ENCODE measurements around the gene ATXN7L3B. TPM values are rescaled to one million over a fixed set of nuclear protein-coding genes. Genes with fewer than 3 reads are reported as not detected.

ATXN7L3B gene
- 22.3 and 23.0 TPM in 2 replicates for total RNA-seq
- polyA plus RNA-seq: 21.7 and 30.5 TPM in 2 replicates
- polyA plus RNA-seq (2012): 13.8 and 18.7 TPM in 2 replicates
- polyA minus RNA-seq (ENCODE audit: low replicate concordance): 10.4 and 16.6 TPM in 2 replicates

- Histone ChIP-seq H3K4me2 (ENCODE audit: extremely low read depth, insufficient read depth, low read length) (peak within 1 kb of the TSS; percentile 84), H3K27ac (ENCODE audit: insufficient read depth, low read length) (peak within 1 kb of the TSS; percentile 96), H2AFZ (ENCODE audit: low read length) (peak within 1 kb of the TSS; percentile 88), H3K27me3 (ENCODE audit: control insufficient read depth, insufficient read depth, low read length) (no peaks in the 10 kb centered on the region), H3K9me3 (ENCODE audit: control insufficient read depth, insufficient read depth, low read depth, low read length) (no peaks in the 10 kb centered on the region), H3K79me2 (ENCODE audit: control insufficient read depth, insufficient read depth, low read length) (peaks cover 48% of the 10 kb centered on the region), H4K20me1 (ENCODE audit: control insufficient read depth, extremely low read depth, insufficient read depth, low read length) (no peaks in the 10 kb centered on the region), H3K4me1 (ENCODE audit: control insufficient read depth, extremely low read depth, insufficient read depth, low read length) (peaks cover 8% of the 10 kb centered on the region), H3K4me3 (replicated peaks in 1 of 4; ENCODE audit: control extremely low read depth in 1 of 4, insufficient read depth in 1 of 4, low read depth in 3 of 4, low read length in 4 of 4) (peak within 1 kb of the TSS; percentile 78 to 98 (median 88)), H3K9ac (ENCODE audit: insufficient read depth, low read length) (peak within 1 kb of the TSS; percentile 93), H3K36me3 (ENCODE audit: control insufficient read depth, insufficient read depth, low read length) (no peaks in the 10 kb centered on the region)
- TF ChIP-seq CTCF (conservative IDR thresholded peaks at IDR 0.05 in 1 of 2, IDR thresholded peaks at IDR 0.05 in 1 of 2; ENCODE audit: low read depth in 1 of 2, low read length in 2 of 2): no peak
- peak; percentile 92 to 95 for DNase-seq (ENCODE audit: low read depth in 2 of 2)
Measured at GRCh38 chr12:74537707-74538385, at the start of gene ATXN7L3B. Gene ATXN7L3B, plus strand, starts transcription at chr12:74537835. Its CDS starts 278 bp downstream, at chr12:74538113.

GRCh38 chr12:74488134-74488533 lies 49.5 kb upstream of the ATXN7L3B start:
- no peaks in the 10 kb centered on the region for H3K27me3 ChIP-seq (ENCODE audit: control insufficient read depth, insufficient read depth, low read length)
- no peaks in the 10 kb centered on the region for H4K20me1 ChIP-seq (ENCODE audit: control insufficient read depth, extremely low read depth, insufficient read depth, low read length)
- no peak overlapping the region for H2AFZ ChIP-seq (ENCODE audit: low read length)
- H3K36me3 ChIP-seq (ENCODE audit: control insufficient read depth, insufficient read depth, low read length): no peaks in the 10 kb centered on the region
- no peak overlapping the region for H3K27ac ChIP-seq (ENCODE audit: insufficient read depth, low read length)
- no peak overlapping the region for H3K4me3 ChIP-seq (replicated peaks in 1 of 4; ENCODE audit: control extremely low read depth in 1 of 4, insufficient read depth in 1 of 4, low read depth in 3 of 4, low read length in 4 of 4)
- H3K4me2 ChIP-seq (ENCODE audit: extremely low read depth, insufficient read depth, low read length): no peak overlapping the region
- H3K79me2 ChIP-seq (ENCODE audit: control insufficient read depth, insufficient read depth, low read length): no peaks in the 10 kb centered on the region
- H3K9ac ChIP-seq (ENCODE audit: insufficient read depth, low read length): no peak overlapping the region
- TF ChIP-seq EZH2 (IDR thresholded peaks at IDR 0.05; ENCODE audit: low read length, missing control alignments) (no peak), CTCF (conservative IDR thresholded peaks at IDR 0.05 in 1 of 2, IDR thresholded peaks at IDR 0.05 in 1 of 2; ENCODE audit: low read depth in 1 of 2, low read length in 2 of 2) (no peak)
- H3K4me1 ChIP-seq (ENCODE audit: control insufficient read depth, extremely low read depth, insufficient read depth, low read length): no peaks in the 10 kb centered on the region
- DNase-seq (ENCODE audit: low read depth in 2 of 2): no peak
- no peaks in the 10 kb centered on the region for H3K9me3 ChIP-seq (ENCODE audit: control insufficient read depth, insufficient read depth, low read depth, low read length)

GRCh38 chr12:74489543-74489942 lies 48.1 kb upstream of the ATXN7L3B start:
- Histone ChIP-seq H4K20me1 (ENCODE audit: control insufficient read depth, extremely low read depth, insufficient read depth, low read length) (no peaks in the 10 kb centered on the region), H2AFZ (ENCODE audit: low read length) (no peak overlapping the region), H3K4me1 (ENCODE audit: control insufficient read depth, extremely low read depth, insufficient read depth, low read length) (no peaks in the 10 kb centered on the region), H3K36me3 (ENCODE audit: control insufficient read depth, insufficient read depth, low read length) (no peaks in the 10 kb centered on the region), H3K9me3 (ENCODE audit: control insufficient read depth, insufficient read depth, low read depth, low read length) (no peaks in the 10 kb centered on the region), H3K4me2 (ENCODE audit: extremely low read depth, insufficient read depth, low read length) (no peak overlapping the region), H3K79me2 (ENCODE audit: control insufficient read depth, insufficient read depth, low read length) (no peaks in the 10 kb centered on the region), H3K4me3 (replicated peaks in 1 of 4; ENCODE audit: control extremely low read depth in 1 of 4, insufficient read depth in 1 of 4, low read depth in 3 of 4, low read length in 4 of 4) (no peak overlapping the region), H3K27ac (ENCODE audit: insufficient read depth, low read length) (no peak overlapping the region), H3K9ac (ENCODE audit: insufficient read depth, low read length) (no peak overlapping the region), H3K27me3 (ENCODE audit: control insufficient read depth, insufficient read depth, low read length) (no peaks in the 10 kb centered on the region)
- TF ChIP-seq CTCF (conservative IDR thresholded peaks at IDR 0.05 in 1 of 2, IDR thresholded peaks at IDR 0.05 in 1 of 2; ENCODE audit: low read depth in 1 of 2, low read length in 2 of 2) (no peak), EZH2 (IDR thresholded peaks at IDR 0.05; ENCODE audit: low read length, missing control alignments) (no peak)
- no peak for DNase-seq (ENCODE audit: low read depth in 2 of 2)

All from fibroblast of lung (primary cell).